Measurements from ENCODE around the gene FAHD2A. TPM values are rescaled to one million over a fixed set of nuclear protein-coding genes. Genes with fewer than 3 reads are reported as not detected.
A peak's percentile ranks its signal among the peaks of the same experiment; 100 is the strongest.

The FAHD2A gene, protein sequence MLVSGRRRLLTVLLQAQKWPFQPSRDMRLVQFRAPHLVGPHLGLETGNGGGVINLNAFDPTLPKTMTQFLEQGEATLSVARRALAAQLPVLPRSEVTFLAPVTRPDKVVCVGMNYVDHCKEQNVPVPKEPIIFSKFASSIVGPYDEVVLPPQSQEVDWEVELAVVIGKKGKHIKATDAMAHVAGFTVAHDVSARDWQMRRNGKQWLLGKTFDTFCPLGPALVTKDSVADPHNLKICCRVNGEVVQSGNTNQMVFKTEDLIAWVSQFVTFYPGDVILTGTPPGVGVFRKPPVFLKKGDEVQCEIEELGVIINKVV
- total RNA-seq (29.1 and 30.1 TPM in 2 replicates), polyA plus RNA-seq (33.3 and 36.9 TPM in 2 replicates)

DNA sequence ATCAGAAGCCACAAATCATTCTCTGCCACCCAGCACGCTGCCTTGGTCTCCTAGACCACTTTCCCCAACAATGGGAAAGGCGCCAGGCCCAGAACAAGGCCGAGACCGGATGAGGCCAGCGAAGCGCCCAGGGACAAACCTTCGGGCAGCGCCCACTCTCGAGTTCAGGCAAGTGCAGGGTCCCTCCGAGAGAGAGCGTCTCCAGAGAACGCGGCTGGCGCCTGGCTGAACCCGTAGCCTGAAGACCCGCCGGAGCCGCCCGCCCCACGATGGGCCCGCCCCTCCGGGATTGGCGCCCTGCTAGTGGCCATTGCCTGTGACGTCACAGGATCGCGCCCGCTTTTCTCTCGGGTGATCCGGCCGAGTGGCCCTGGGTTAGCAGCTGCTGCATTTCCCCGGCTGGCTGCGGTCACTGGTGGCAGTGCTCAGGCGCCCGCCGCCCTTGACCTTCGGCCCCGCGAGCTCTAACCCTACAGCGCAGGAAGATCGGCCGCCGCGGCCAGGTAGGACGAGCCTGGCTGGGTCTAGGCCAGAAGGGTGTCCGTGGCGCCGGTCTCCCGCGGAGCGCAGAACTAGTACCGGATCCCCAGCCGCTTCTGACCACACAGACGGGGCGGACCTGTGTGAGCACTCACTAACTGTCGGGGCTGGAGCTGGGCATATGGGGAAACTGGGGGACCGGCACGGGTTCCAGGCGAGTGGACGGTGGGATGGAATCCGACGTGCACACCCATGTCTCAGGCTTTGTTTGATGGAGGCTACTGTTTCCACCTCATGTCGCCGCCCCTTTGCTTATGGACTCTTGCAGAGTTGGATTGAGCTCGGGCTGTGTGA, at the start of gene FAHD2A:
Gene FAHD2A, plus strand, starts transcription at position 339 of the 834 bp plus-strand sequence. CDS start 2,851 bp downstream, outside the sequence.
- no peak for TF ChIP-seq EZH2 (IDR thresholded peaks at IDR 0.05; ENCODE audit: borderline replicate concordance)
- no peak for TF ChIP-seq EZH2phosphoT487 (IDR thresholded peaks at IDR 0.05; ENCODE audit: low read depth, severe bottlenecking, unreplicated experiment)
- TF ChIP-seq, protein P1, sequence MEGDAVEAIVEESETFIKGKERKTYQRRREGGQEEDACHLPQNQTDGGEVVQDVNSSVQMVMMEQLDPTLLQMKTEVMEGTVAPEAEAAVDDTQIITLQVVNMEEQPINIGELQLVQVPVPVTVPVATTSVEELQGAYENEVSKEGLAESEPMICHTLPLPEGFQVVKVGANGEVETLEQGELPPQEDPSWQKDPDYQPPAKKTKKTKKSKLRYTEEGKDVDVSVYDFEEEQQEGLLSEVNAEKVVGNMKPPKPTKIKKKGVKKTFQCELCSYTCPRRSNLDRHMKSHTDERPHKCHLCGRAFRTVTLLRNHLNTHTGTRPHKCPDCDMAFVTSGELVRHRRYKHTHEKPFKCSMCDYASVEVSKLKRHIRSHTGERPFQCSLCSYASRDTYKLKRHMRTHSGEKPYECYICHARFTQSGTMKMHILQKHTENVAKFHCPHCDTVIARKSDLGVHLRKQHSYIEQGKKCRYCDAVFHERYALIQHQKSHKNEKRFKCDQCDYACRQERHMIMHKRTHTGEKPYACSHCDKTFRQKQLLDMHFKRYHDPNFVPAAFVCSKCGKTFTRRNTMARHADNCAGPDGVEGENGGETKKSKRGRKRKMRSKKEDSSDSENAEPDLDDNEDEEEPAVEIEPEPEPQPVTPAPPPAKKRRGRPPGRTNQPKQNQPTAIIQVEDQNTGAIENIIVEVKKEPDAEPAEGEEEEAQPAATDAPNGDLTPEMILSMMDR (IDR thresholded peaks at IDR 0.05; ENCODE audit: poor library complexity), result no peak
- H3K9me3 ChIP-seq (ENCODE audit: low read depth), result no peaks in the 10 kb centered on the region
- no peaks in the 10 kb centered on the region for H3K9me2 ChIP-seq (replicated peaks; ENCODE audit: insufficient read depth)
- H3K4me2 ChIP-seq, result peak within 1 kb of the TSS; percentile 93
- peaks cover 9% of the 10 kb centered on the region for H3K4me1 ChIP-seq (ENCODE audit: insufficient read depth)
- peak; percentile 98 for DNase-seq (ENCODE audit: low spot score)
- H2AFZ ChIP-seq, result peak within 1 kb of the TSS; percentile 97
- peak within 1 kb of the TSS; percentile 96 for H3K27ac ChIP-seq
- H3K79me2 ChIP-seq, result peaks cover 17% of the 10 kb centered on the region
- H3K4me3 ChIP-seq, result peak within 1 kb of the TSS; percentile 88
- no peaks in the 10 kb centered on the region for H3K27me3 ChIP-seq
- WGBS (ENCODE audit: low lambda C conversion rate, missing lambda C conversion rate), result under 1% methylated on average over 62 of the region's 64 CpGs
- no peaks in the 10 kb centered on the region for H3K36me3 ChIP-seq (replicated peaks; ENCODE audit: insufficient read depth, low read depth)
- H4K20me1 ChIP-seq (ENCODE audit: insufficient read depth, poor library complexity, severe bottlenecking), result no peaks in the 10 kb centered on the region

DNA sequence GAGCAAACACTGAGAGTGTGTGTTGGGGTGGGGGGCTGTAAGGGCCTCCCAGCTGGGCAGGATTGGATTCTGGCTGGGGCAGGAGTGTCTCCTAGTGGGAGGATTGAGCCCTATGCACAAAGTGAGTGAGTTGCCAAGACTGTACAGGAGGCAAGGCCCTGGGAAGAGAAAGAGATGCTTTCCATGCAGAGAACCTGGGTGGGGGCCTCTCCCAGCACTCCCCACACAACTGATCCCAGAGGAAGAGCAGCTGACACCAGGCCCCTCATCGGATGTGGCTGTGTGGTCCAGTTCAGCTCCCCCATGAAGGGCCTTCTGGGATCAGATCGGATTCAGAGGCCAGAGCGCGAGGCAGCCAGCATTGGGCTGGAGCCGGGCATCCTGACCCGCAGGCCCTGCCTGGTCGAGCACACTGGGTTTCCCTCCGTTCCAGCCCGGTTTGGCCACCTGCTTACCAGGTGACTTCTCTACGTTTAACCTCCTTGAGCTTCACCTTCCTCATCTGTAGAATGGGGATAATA, 49.4 kb upstream of the FAHD2A start:
- Histone ChIP-seq H3K9me3 (ENCODE audit: low read depth) (no peaks in the 10 kb centered on the region), H3K27ac (no peak overlapping the region), H3K4me3 (no peak overlapping the region), H3K36me3 (replicated peaks; ENCODE audit: insufficient read depth, low read depth) (no peaks in the 10 kb centered on the region), H2AFZ (no peak overlapping the region), H3K79me2 (no peaks in the 10 kb centered on the region), H3K9me2 (replicated peaks; ENCODE audit: insufficient read depth) (no peaks in the 10 kb centered on the region), H3K4me1 (ENCODE audit: insufficient read depth) (no peaks in the 10 kb centered on the region), H4K20me1 (ENCODE audit: insufficient read depth, poor library complexity, severe bottlenecking) (no peaks in the 10 kb centered on the region), H3K27me3 (peaks cover 15% of the 10 kb centered on the region), H3K4me2 (no peak overlapping the region)
- WGBS (ENCODE audit: low lambda C conversion rate, missing lambda C conversion rate), result 85% methylated on average over 10 of the region's 10 CpGs
- DNase-seq (ENCODE audit: low spot score), result no peak
- TF ChIP-seq EZH2phosphoT487 (IDR thresholded peaks at IDR 0.05; ENCODE audit: low read depth, severe bottlenecking, unreplicated experiment), result no peak
- TF ChIP-seq, protein P1 (IDR thresholded peaks at IDR 0.05; ENCODE audit: poor library complexity), result no peak
- no peak for TF ChIP-seq EZH2 (IDR thresholded peaks at IDR 0.05; ENCODE audit: borderline replicate concordance)

GRCh38 chr2:95353613-95354468, 48.7 kb upstream of the FAHD2A start:
- H3K4me2 ChIP-seq, result no peak overlapping the region
- H3K4me3 ChIP-seq, result no peak overlapping the region
- H2AFZ ChIP-seq, result no peak overlapping the region
- no peaks in the 10 kb centered on the region for H3K36me3 ChIP-seq (replicated peaks; ENCODE audit: insufficient read depth, low read depth)
- no peaks in the 10 kb centered on the region for H3K4me1 ChIP-seq (ENCODE audit: insufficient read depth)
- no peaks in the 10 kb centered on the region for H4K20me1 ChIP-seq (ENCODE audit: insufficient read depth, poor library complexity, severe bottlenecking)
- no peaks in the 10 kb centered on the region for H3K79me2 ChIP-seq
- no peak for DNase-seq (ENCODE audit: low spot score)
- H3K9me2 ChIP-seq (replicated peaks; ENCODE audit: insufficient read depth), result no peaks in the 10 kb centered on the region
- H3K27me3 ChIP-seq, result peaks cover 8% of the 10 kb centered on the region
- H3K27ac ChIP-seq, result no peak overlapping the region
- 79% methylated on average over 22 of the region's 22 CpGs for WGBS (ENCODE audit: low lambda C conversion rate, missing lambda C conversion rate)
- H3K9me3 ChIP-seq (ENCODE audit: low read depth), result no peaks in the 10 kb centered on the region
- TF ChIP-seq EZH2phosphoT487 (IDR thresholded peaks at IDR 0.05; ENCODE audit: low read depth, severe bottlenecking, unreplicated experiment) (no peak), EZH2 (IDR thresholded peaks at IDR 0.05; ENCODE audit: borderline replicate concordance) (no peak)
- TF ChIP-seq, protein P1 (IDR thresholded peaks at IDR 0.05; ENCODE audit: poor library complexity), result no peak

Measured in hepatocyte (in vitro differentiated cells).